ENCODE data around the gene KLB.

The KLB gene

DNA sequence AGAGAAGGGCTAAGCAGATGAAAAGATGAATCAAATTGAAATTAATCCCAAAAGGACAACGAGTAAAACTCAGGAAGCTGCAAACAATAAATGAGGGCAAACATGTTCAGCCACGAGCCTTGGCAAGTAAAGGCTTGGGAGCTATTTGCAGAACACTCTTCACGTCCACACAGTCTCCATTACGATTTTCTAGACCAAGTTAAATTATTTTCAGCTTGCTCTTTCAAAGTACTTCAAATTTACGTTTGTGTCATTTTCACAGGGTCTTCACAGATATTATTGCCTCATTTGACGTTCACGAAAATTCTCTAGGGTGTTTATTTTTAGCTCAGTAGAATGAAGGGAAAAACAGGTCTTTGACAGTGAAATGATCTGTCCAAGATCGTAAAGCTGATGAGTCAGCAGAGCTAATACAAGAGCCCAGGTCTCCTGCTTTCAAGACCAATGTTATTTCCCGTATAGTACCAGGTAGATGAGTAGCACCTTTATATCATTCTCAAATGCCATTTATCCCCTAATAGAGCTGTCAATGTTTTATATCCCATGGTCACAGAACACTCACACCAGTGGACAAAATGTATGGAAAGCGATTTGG is 20.9 kb downstream of the KLB start:
- Histone ChIP-seq H3K9me3 (ENCODE audit: control insufficient read depth, insufficient read depth, low read length) (no peaks in the 10 kb centered on the region), H3K79me2 (ENCODE audit: control insufficient read depth, low read length) (no peaks in the 10 kb centered on the region), H3K36me3 (ENCODE audit: control insufficient read depth, low read length) (no peaks in the 10 kb centered on the region), H4K20me1 (ENCODE audit: control insufficient read depth, insufficient read depth, low read depth, low read length) (no peaks in the 10 kb centered on the region), H3K4me1 (ENCODE audit: control insufficient read depth, low read length) (peaks cover 4% of the 10 kb centered on the region), H3K4me2 (ENCODE audit: low read length) (no peak overlapping the region), H3K9me2 (replicated peaks; ENCODE audit: control insufficient read depth, low read length) (no peaks in the 10 kb centered on the region), H3F3A (ENCODE audit: control insufficient read depth, insufficient read depth) (no peaks in the 10 kb centered on the region), H3K27ac (ENCODE audit: low read depth, low read length) (no peak overlapping the region), H3K27me3 (ENCODE audit: control insufficient read depth, low read length) (no peaks in the 10 kb centered on the region), H3K4me3 (ENCODE audit: low read length) (no peak overlapping the region)
- TF ChIP-seq EZH2phosphoT487 (IDR thresholded peaks at IDR 0.05; ENCODE audit: borderline replicate concordance, low read length), result no peak

DNA sequence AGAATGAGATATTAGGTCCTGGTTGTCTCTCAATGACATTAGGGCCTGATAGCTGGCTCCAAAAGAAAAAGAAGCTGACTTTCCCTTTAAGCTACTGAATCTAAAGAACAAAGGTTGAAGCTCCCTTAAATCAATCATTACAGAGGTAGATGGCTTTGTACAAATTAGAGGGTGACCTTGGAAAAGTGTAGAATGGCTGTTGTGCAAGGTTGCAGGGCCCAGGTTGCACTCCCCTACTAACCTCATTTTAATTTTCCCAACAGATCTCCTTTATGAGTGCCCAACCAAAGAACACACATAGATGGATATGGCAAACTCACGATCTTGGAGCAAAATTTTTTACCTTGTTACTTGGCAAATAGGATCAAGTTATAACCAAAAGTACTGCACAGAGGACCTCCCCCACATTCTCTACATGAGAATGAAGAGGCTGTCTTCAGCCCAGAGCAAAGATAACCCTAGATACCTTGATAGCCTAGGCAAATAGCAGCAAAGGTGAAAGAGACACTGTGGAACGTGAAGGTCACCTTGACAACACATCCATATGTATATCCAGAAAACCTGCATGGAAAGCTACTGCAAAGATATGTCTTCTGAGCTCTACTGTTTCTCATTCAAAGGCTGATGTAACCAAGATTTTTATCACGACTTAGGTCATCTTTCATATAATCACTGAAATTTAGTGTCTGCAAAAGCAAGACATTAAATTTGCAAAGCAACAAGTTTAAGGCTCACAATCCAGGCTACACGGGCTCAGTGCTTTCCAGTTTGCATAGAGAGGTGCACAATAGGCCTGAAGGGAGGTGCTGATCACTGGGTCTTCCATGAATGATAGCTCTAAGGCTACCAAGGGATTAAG is 23.0 kb downstream of the KLB start:
- no peaks in the 10 kb centered on the region for H3K27me3 ChIP-seq (ENCODE audit: control insufficient read depth, low read length)
- no peak overlapping the region for H3K4me2 ChIP-seq (ENCODE audit: low read length)
- no peaks in the 10 kb centered on the region for H3K9me2 ChIP-seq (replicated peaks; ENCODE audit: control insufficient read depth, low read length)
- H3K9me3 ChIP-seq (ENCODE audit: control insufficient read depth, insufficient read depth, low read length), result no peaks in the 10 kb centered on the region
- TF ChIP-seq EZH2phosphoT487 (IDR thresholded peaks at IDR 0.05; ENCODE audit: borderline replicate concordance, low read length), result no peak
- TF ChIP-seq, protein P1, sequence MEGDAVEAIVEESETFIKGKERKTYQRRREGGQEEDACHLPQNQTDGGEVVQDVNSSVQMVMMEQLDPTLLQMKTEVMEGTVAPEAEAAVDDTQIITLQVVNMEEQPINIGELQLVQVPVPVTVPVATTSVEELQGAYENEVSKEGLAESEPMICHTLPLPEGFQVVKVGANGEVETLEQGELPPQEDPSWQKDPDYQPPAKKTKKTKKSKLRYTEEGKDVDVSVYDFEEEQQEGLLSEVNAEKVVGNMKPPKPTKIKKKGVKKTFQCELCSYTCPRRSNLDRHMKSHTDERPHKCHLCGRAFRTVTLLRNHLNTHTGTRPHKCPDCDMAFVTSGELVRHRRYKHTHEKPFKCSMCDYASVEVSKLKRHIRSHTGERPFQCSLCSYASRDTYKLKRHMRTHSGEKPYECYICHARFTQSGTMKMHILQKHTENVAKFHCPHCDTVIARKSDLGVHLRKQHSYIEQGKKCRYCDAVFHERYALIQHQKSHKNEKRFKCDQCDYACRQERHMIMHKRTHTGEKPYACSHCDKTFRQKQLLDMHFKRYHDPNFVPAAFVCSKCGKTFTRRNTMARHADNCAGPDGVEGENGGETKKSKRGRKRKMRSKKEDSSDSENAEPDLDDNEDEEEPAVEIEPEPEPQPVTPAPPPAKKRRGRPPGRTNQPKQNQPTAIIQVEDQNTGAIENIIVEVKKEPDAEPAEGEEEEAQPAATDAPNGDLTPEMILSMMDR (IDR thresholded peaks at IDR 0.05; ENCODE audit: low read depth, low read length, poor library complexity, severe bottlenecking), result no peak
- H3F3A ChIP-seq (ENCODE audit: control insufficient read depth, insufficient read depth), result no peaks in the 10 kb centered on the region
- H3K4me1 ChIP-seq (ENCODE audit: control insufficient read depth, low read length), result peaks cover 4% of the 10 kb centered on the region
- no peak overlapping the region for H3K4me3 ChIP-seq (ENCODE audit: low read length)
- H4K20me1 ChIP-seq (ENCODE audit: control insufficient read depth, insufficient read depth, low read depth, low read length), result no peaks in the 10 kb centered on the region
- H3K27ac ChIP-seq (ENCODE audit: low read depth, low read length), result no peak overlapping the region
- H3K36me3 ChIP-seq (ENCODE audit: control insufficient read depth, low read length), result no peaks in the 10 kb centered on the region
- no peaks in the 10 kb centered on the region for H3K79me2 ChIP-seq (ENCODE audit: control insufficient read depth, low read length)

DNA sequence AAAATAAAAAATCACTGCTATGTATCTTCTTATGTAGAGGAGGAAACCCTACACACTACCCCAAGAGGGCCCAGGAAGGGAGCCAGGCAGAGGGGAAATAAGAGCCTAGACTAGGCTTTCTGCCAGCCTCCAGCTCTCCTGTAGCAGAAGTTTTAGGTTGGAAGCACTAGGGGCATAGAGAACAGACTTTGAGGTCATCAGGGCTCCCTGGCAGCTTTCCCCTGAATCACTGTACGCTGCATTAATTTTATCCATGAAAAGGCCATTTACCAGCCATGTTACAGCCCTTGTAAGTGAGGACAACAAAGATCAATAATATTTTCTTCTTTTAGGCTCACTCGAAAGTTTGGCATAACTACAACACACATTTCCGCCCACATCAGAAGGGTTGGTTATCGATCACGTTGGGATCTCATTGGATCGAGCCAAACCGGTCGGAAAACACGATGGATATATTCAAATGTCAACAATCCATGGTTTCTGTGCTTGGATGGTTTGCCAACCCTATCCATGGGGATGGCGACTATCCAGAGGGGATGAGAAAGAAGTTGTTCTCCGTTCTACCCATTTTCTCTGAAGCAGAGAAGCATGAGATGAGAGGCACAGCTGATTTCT is 27.3 kb downstream of the KLB start:
- Histone ChIP-seq H3K4me2 (ENCODE audit: low read length) (no peak overlapping the region), H3K9me3 (ENCODE audit: control insufficient read depth, insufficient read depth, low read length) (no peaks in the 10 kb centered on the region), H3K79me2 (ENCODE audit: control insufficient read depth, low read length) (no peaks in the 10 kb centered on the region), H3K36me3 (ENCODE audit: control insufficient read depth, low read length) (no peaks in the 10 kb centered on the region), H3K4me1 (ENCODE audit: control insufficient read depth, low read length) (no peaks in the 10 kb centered on the region), H3K27ac (ENCODE audit: low read depth, low read length) (no peak overlapping the region), H3F3A (ENCODE audit: control insufficient read depth, insufficient read depth) (no peaks in the 10 kb centered on the region), H4K20me1 (ENCODE audit: control insufficient read depth, insufficient read depth, low read depth, low read length) (no peaks in the 10 kb centered on the region), H3K4me3 (ENCODE audit: low read length) (no peak overlapping the region), H3K9me2 (replicated peaks; ENCODE audit: control insufficient read depth, low read length) (no peaks in the 10 kb centered on the region), H3K27me3 (ENCODE audit: control insufficient read depth, low read length) (no peaks in the 10 kb centered on the region)
- no peak for TF ChIP-seq EZH2phosphoT487 (IDR thresholded peaks at IDR 0.05; ENCODE audit: borderline replicate concordance, low read length)
- TF ChIP-seq, protein P1 (IDR thresholded peaks at IDR 0.05; ENCODE audit: low read depth, low read length, poor library complexity, severe bottlenecking), result no peak
